ENCODE results near the gene SPIRE2.

Gene SPIRE2

GRCh38 chr16:89837014-89837546 is 8.8 kb downstream of the SPIRE2 start:
- no peak for DNase-seq

- peak; percentile 58 for DNase-seq
Measured at GRCh38 chr16:89841275-89841674, 13.0 kb downstream of the SPIRE2 start.

DNA sequence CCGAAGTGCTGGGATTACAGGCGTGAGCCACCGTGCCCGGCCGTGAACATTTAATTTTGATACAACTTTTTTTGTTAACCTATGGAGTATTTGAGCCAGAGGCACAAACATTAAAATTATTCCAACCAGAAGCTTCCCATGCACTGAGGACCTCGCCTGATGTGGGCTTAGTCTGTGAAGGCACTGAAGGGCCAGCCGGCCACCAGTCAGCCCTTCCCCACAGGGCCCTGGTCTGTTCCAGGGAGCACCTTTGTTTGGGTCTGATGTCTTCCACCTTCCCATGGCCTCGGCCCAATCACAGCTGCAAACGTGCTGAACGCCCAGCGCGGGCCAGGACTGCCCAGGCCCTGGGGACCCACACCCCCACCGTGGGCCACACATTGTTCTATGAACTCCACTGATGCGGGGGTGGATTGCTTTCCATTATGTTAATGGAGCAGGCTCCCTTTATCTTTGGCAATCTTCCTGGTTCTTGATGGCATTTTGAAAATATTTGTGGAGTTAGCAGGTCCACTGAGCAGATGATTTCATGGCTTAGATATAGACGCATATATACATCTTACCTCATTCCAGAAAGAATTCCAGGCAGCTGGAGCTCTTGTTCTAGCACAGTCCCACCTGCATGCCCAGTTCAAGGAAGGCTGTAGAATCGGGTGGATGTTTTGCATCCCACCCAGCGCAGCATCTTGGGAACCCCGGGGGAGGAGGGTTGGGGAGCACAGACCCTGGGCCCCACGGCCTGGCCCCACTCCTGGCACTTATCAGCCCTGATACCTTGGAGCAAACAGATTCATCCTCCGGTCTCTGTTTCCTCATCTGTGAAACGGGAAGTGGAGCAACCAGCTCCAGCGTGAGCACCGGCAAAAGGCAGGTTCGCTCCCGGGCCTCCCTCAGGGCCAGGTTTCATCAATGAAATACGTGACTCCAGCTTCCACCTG is 14.5 kb downstream of the SPIRE2 start:
- DNase-seq = no peak

GRCh38 chr16:89843409-89844350 is 15.4 kb downstream of the SPIRE2 start:
- DNase-seq = no peak

- DNase-seq = no peak
Measured at GRCh38 chr16:89844739-89845339, 16.6 kb downstream of the SPIRE2 start.

GRCh38 chr16:89845417-89845816 is 17.1 kb downstream of the SPIRE2 start:
- no peak for DNase-seq

DNA sequence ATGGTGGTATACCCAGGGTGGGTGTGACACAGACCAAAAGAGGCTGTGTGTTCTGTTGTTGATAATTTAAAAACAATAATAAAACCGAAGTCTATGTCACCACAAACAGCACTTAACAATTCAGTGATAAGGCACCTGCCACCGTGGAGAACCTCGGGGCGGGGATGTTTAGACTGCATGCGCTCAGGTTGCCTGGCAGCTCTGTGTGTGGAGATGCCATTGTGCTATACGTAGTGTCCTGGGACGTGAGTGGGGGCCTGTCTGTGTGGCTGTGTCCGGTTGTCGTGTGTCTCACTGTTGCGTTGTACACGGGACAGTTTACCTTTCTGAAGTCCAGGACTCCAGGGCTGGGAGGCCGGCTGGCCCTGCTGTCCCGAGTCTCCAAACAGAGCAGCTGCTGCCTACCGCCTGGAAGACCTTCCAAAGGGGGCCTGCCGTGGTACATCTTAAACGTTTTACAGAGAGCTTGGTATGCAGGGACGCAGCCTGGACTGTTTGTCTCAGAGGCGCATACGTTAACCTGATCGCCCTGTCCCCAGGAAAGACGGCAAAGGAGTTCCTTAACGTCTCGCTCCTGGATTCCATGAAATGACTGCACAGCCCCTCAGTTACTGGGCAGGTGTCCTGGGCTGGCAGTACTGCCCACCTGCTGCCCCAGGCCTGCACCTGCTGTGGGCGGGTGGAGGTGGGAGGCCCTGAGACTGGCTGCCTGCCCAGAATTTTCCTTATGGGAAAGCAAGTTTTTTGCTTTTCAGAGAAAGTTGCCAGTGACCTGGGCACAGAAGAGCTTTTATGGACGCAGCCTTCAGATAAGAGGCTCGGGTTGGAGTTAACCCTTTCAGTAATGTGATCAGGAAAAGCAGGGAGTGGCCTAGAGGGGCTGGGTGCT is 19.0 kb downstream of the SPIRE2 start:
- no peak for DNase-seq

- no peak for DNase-seq
Measured at GRCh38 chr16:89847940-89848297, 19.6 kb downstream of the SPIRE2 start.

- DNase-seq = no peak
Measured at GRCh38 chr16:89848974-89849373, 20.7 kb downstream of the SPIRE2 start.

- no peak for DNase-seq
Measured at GRCh38 chr16:89853306-89853993, 25.2 kb downstream of the SPIRE2 start.

GRCh38 chr16:89855301-89855945 is 27.1 kb downstream of the SPIRE2 start:
- no peak for DNase-seq

GRCh38 chr16:89855986-89856385 is 27.7 kb downstream of the SPIRE2 start:
- no peak for DNase-seq

DNA sequence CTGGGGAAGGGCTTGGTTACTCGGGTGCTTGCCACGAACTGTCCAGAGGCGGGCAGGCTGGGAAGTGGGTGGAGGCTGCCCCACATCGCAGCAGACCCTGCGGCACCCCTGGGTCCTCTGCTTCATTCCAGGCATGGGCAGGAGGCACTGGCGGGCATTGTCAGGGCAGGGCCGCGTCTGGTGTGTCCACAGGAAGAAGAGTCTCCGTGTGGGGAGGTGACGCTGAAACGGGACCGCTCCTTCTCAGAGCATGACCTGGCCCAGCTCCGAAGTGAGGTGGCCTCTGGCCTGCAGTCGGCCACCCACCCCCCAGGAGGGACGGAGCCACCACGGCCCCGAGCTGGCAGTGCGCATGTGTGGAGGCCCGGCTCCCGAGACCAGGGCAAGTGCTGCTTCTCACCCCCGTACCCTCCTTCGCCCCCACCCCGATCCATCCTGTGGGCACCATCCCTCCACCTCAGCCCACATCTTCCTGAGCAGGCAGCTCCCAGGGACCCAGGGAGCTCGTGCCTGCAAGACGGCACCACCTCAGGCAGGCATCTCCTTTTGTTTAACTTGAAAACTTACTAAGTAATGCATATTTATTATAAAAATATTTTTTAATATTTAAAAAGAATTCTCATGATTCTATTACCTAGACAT is 30.8 kb downstream of the SPIRE2 start:
- DNase-seq = no peak

DNA sequence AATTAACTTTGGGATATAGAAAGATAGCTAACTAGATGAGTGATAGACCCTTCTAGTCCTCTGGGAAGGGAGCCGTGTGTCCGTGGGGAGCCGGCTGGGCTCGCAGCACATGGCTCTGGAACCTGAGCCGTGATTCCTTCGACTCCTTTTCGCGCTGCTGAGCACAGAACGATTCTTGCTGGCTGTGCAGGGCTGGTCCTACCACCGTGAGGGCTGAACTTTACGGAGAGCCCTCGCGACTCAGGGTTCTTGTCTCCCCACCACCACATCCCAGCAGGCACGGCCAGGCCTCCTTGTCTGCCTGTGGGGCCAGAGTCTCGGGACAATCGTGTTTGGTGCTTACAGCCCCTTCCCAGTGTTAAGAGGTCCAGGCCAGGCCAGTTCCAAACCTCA is 31.3 kb downstream of the SPIRE2 start:
- no peak for DNase-seq

DNA sequence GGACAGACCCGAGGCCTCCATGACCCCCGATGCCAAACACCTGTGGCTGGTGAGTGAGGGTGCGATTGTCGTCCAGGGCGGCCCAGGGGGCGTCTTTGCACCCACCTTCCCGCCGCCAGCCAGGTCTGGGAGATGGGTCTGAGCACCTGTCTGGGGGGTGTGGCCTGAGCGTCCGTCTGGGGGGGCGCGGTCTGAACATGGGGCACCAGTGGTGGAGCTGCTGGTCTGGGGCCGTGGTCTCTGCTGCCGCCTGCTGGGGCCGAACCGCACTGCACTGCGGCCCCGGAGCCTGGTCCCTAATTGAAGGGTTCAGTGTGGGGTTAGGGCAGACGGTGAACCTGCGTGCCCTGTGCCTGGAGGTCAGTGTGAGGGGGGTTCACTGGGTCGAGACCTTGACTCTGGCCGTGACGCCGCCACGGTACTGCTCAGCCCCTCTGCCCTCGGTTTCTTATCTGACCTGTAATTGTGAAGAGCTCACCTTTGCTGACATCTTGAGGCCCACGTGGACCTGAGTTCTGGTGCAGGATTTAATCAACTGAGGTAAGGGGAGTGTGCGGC is 32.6 kb downstream of the SPIRE2 start:
- DNase-seq = peak; percentile 86

- DNase-seq = no peak
Measured at GRCh38 chr16:89861648-89862047, 33.4 kb downstream of the SPIRE2 start.

DNA sequence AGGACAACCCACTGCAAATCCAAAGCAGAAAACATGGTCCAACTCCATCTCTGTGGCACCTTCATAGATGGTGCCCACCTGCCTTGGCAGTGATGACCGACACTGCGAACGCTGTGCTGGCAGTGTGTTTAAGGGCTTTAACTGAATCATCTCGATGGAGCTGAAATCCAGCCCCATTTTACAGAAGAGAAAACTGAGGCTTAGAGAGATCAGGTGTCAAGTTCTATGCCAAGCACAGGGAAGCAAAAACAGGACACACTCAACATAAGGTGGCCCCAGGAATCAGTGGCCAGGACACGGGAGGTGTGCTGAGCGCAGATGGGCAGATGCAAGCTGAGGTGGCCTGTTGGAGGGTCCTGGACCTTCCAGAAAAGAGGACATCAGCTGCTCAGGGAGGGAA is 34.5 kb downstream of the SPIRE2 start:
- DNase-seq = no peak

DNA sequence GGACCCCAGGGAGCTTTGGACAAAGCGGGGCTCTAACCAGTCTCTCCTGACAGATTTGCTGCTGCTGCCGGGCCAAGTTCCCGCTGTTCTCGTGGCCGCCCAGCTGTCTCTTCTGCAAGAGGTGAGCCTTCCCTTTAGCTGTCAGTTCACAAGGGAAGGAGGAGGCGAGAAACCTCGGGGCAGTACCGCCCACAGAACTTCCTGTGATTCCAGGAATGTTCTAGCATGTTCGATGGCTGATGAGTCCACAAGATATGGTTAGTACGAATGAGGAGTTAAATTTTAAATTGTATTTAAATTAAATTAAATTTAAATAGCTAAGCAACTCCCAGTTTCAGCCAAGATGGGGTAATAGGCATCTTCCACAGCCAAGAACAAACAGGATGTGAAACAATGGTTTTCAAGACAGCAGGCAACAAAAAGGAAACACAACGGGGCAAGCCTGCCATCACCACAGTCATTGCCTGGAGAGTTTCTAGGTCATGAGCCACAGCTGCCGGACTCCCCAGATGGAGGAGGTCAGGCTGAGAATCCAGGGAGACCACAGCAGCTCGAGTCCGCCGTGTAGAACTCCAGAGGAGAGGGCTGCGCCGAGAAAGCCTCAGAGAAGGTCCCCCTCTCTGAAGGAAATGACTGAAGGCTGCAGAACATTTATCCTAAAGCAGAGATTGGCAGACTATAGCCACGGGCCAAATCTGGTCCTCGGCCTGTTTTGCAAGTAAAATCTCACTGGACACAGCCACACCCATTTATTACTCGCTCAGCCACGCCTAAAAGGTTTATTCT is 35.7 kb downstream of the SPIRE2 start:
- DNase-seq = no peak

- no peak for DNase-seq
Measured at GRCh38 chr16:89864527-89864820, 36.2 kb downstream of the SPIRE2 start.

Measured in activated CD4-positive, CD25-positive, alpha-beta regulatory T cell treated with anti-CD3 and anti-CD28 coated beads, Interleukin-2, amount 50 U/mL, for 72 hours (primary cell).